Astrocyte (in vitro differentiated cells and primary cell): ENCODE measurements around the gene ZNF689. TPM values are rescaled to one million over a fixed set of nuclear protein-coding genes. Genes with fewer than 3 reads are reported as not detected.

Experiments
- DNase-seq: peaks from one replicate; pipeline ENCODE4 v3.0.0-alpha.2; 2010; ENCODE audit warnings: low read depth
- FAIRE-seq: peaks from 2 replicates; lab custom pipeline; 2011; peaks lifted over from hg19 to GRCh38; lab: Jason Lieb, UNC
- H2AFZ ChIP-seq: 2 replicates; pipeline ENCODE4 v1.6.0; 2012; ENCODE audit warnings: low read depth, low read length, inconsistent platforms
- H3K27ac ChIP-seq: 2 replicates; pipeline ENCODE4 v1.5.1; 2011; ENCODE audit warnings: low read depth, low read length, inconsistent platforms
- H3K27me3 ChIP-seq: 2 replicates; pipeline ENCODE4 v1.6.0; 2011; ENCODE audit warnings: low read length, inconsistent platforms; ENCODE audit not compliant: insufficient read depth
- H3K36me3 ChIP-seq: 2 replicates; pipeline ENCODE4 v1.5.1; 2011; ENCODE audit warnings: low read length, inconsistent platforms; ENCODE audit not compliant: insufficient read depth
- H3K4me1 ChIP-seq: 2 replicates; pipeline ENCODE4 v1.5.1; 2011; ENCODE audit warnings: low read length, inconsistent platforms; ENCODE audit not compliant: insufficient read depth
- H3K4me2 ChIP-seq: 2 replicates; pipeline ENCODE4 v1.6.0; 2012; ENCODE audit warnings: low read length, inconsistent platforms
- H3K4me3 ChIP-seq: 2 replicates; pipeline ENCODE4 v1.5.1; 2011; ENCODE audit warnings: low read depth, mild to moderate bottlenecking, low read length, inconsistent platforms; ENCODE audit not compliant: insufficient read depth
- H3K79me2 ChIP-seq: 2 replicates; pipeline ENCODE4 v1.6.0; 2012; ENCODE audit warnings: mild to moderate bottlenecking, low read length, inconsistent platforms; ENCODE audit not compliant: insufficient read depth
- H3K9ac ChIP-seq: 2 replicates; pipeline ENCODE4 v1.6.0; 2012; ENCODE audit warnings: mild to moderate bottlenecking, low read length, inconsistent platforms
- H3K9me3 ChIP-seq: 2 replicates; pipeline ENCODE4 v1.5.1; 2012; ENCODE audit warnings: low read depth, mild to moderate bottlenecking, low read length, inconsistent platforms; ENCODE audit not compliant: insufficient read depth
- H4K20me1 ChIP-seq: 2 replicates; pipeline ENCODE4 v1.6.0; 2012; ENCODE audit warnings: low read length, inconsistent platforms; ENCODE audit not compliant: insufficient read depth
- H3K27ac Mint-ChIP-seq: one replicate; pipeline ENCODE4 v1.8.0; 2021; ENCODE audit warnings: mild to moderate bottlenecking, mixed read lengths; ENCODE audit not compliant: unreplicated experiment
- H3K27me3 Mint-ChIP-seq: one replicate; pipeline ENCODE4 v1.8.0; 2021; ENCODE audit warnings: low read depth, mixed read lengths; ENCODE audit not compliant: unreplicated experiment
- H3K36me3 Mint-ChIP-seq: one replicate; pipeline ENCODE4 v1.8.0; 2021; ENCODE audit warnings: low read depth, mixed read lengths; ENCODE audit not compliant: unreplicated experiment
- H3K4me1 Mint-ChIP-seq: one replicate; pipeline ENCODE4 v1.8.0; 2021; ENCODE audit warnings: low read depth, mixed read lengths; ENCODE audit not compliant: unreplicated experiment
- H3K4me3 Mint-ChIP-seq: one replicate; pipeline ENCODE4 v1.8.0; 2021; ENCODE audit warnings: mild to moderate bottlenecking, moderate library complexity, mixed read lengths; ENCODE audit not compliant: unreplicated experiment
- H3K9me3 Mint-ChIP-seq: one replicate; pipeline ENCODE4 v1.8.0; 2021; ENCODE audit warnings: mild to moderate bottlenecking, mixed read lengths; ENCODE audit not compliant: unreplicated experiment
- EZH2 ChIP-seq: IDR thresholded peaks from 2 replicates; pipeline ENCODE4 v1.6.1; 2012; ENCODE audit warnings: mild to moderate bottlenecking, low read length, inconsistent platforms; ENCODE audit not compliant: insufficient read depth
- total RNA-seq: library from RNA; stranded (reverse); gene quantifications from 2 replicates; pipeline ENCODE4 v1.2.1, GENCODE V29; 2021
- TF ChIP-seq, protein P1 (sequence below): IDR thresholded peaks from 2 replicates; pipeline ENCODE4 v1.5.1; 2011; ENCODE audit warnings: low read depth, mild to moderate bottlenecking, inconsistent platforms, low read length, moderate library complexity; ENCODE audit not compliant: insufficient read depth

ZNF689 gene
- total RNA-seq, 1 donor from 2014 or later = 7.5 TPM

DNA sequence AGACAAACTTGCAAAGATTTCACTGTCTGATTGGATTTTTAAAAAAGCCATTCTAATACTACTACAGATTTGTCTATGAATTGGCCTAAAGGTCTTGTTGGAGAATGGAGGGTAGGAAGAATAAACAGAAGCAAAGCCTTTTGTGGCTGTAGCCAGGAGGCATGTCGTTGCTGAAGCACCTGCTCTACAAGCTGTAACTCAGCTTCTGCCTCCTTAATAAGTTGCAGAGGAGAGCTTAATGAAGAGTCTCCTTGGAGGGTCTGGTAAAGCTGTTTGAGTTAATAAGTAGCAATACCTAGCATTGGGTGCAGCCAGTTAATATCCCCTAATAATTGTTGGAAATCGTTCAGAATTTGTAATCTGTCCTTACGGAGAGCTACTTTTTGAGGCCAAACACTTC lies 10.0 kb upstream of the ZNF689 start:
- no peak for FAIRE-seq
- Mint-ChIP-seq H3K4me1 (no peaks in the 10 kb centered on the region), H3K9me3 (peaks cover 7% of the 10 kb centered on the region)

DNA sequence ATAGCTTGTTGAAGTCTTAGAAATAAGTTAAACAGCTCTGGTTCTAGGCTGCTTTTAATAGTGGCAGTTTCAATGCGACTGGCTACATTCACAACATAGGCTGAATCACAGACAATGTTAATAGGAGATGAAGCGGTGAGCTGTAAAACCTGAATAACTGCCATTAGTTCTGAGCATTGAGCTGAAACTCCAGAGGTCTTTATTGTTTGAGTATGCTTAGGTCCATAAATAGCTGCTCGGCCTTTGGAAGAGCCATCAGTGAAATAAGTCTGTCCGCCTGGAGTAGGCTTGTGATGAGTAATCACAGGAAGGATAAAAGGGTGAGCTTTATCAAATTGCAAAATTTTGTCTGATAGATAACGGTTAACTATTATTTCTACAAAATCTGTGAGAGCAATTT lies 9.4 kb upstream of the ZNF689 start:
- Histone ChIP-seq H3K4me1 (no peaks in the 10 kb centered on the region), H3K27me3 (no peaks in the 10 kb centered on the region), H3K9me3 (peaks cover 4% of the 10 kb centered on the region), H3K27ac (no peak overlapping the region), H3K36me3 (no peaks in the 10 kb centered on the region), H3K4me3 (no peak overlapping the region), H2AFZ (no peak overlapping the region), H3K4me2 (no peak overlapping the region), H3K9ac (no peak overlapping the region), H4K20me1 (no peaks in the 10 kb centered on the region), H3K79me2 (no peaks in the 10 kb centered on the region)
- FAIRE-seq (no peak), DNase-seq (no peak)
- Mint-ChIP-seq H3K27me3 (peaks cover 17% of the 10 kb centered on the region), H3K27ac (no peak overlapping the region), H3K4me3 (no peak overlapping the region), H3K4me1 (no peaks in the 10 kb centered on the region), H3K36me3 (no peaks in the 10 kb centered on the region), H3K9me3 (peaks cover 7% of the 10 kb centered on the region)
- TF ChIP-seq, protein P1, sequence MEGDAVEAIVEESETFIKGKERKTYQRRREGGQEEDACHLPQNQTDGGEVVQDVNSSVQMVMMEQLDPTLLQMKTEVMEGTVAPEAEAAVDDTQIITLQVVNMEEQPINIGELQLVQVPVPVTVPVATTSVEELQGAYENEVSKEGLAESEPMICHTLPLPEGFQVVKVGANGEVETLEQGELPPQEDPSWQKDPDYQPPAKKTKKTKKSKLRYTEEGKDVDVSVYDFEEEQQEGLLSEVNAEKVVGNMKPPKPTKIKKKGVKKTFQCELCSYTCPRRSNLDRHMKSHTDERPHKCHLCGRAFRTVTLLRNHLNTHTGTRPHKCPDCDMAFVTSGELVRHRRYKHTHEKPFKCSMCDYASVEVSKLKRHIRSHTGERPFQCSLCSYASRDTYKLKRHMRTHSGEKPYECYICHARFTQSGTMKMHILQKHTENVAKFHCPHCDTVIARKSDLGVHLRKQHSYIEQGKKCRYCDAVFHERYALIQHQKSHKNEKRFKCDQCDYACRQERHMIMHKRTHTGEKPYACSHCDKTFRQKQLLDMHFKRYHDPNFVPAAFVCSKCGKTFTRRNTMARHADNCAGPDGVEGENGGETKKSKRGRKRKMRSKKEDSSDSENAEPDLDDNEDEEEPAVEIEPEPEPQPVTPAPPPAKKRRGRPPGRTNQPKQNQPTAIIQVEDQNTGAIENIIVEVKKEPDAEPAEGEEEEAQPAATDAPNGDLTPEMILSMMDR = no peak
- TF ChIP-seq EZH2 = no peak

More for the DNA sequence above, 10.0 kb upstream of the ZNF689 start:
- no peak overlapping the region for H2AFZ ChIP-seq
- peaks cover 4% of the 10 kb centered on the region for H3K9me3 ChIP-seq
- H4K20me1 ChIP-seq = no peaks in the 10 kb centered on the region
- TF ChIP-seq EZH2 = no peak
- TF ChIP-seq, protein P1 = no peak
- DNase-seq = no peak
- H3K9ac ChIP-seq = no peak overlapping the region
- H3K27me3 Mint-ChIP-seq = peaks cover 17% of the 10 kb centered on the region
- H3K4me1 ChIP-seq = no peaks in the 10 kb centered on the region
- no peaks in the 10 kb centered on the region for H3K27me3 ChIP-seq
- no peak overlapping the region for H3K27ac ChIP-seq
- no peaks in the 10 kb centered on the region for H3K79me2 ChIP-seq
- no peaks in the 10 kb centered on the region for H3K36me3 ChIP-seq
- no peak overlapping the region for H3K4me3 ChIP-seq
- H3K4me3 Mint-ChIP-seq = no peak overlapping the region
- H3K36me3 Mint-ChIP-seq = no peaks in the 10 kb centered on the region
- H3K27ac Mint-ChIP-seq = no peak overlapping the region
- no peak overlapping the region for H3K4me2 ChIP-seq

- no peak for FAIRE-seq
- H3K4me3 Mint-ChIP-seq = no peak overlapping the region
- no peaks in the 10 kb centered on the region for H3K4me1 Mint-ChIP-seq
Measured at GRCh38 chr16:30619202-30619601, 9.0 kb upstream of the ZNF689 start.

More at GRCh38 chr16:30619202-30619601, 9.0 kb upstream of the ZNF689 start:
- Histone ChIP-seq H3K4me2 (no peak overlapping the region), H2AFZ (no peak overlapping the region), H3K27ac (no peak overlapping the region), H3K9ac (no peak overlapping the region), H3K36me3 (no peaks in the 10 kb centered on the region), H4K20me1 (no peaks in the 10 kb centered on the region), H3K9me3 (peaks cover 4% of the 10 kb centered on the region), H3K79me2 (no peaks in the 10 kb centered on the region), H3K27me3 (no peaks in the 10 kb centered on the region), H3K4me1 (no peaks in the 10 kb centered on the region), H3K4me3 (no peak overlapping the region)
- no peaks in the 10 kb centered on the region for H3K36me3 Mint-ChIP-seq
- DNase-seq = no peak
- H3K27me3 Mint-ChIP-seq = peaks cover 17% of the 10 kb centered on the region
- peaks cover 7% of the 10 kb centered on the region for H3K9me3 Mint-ChIP-seq
- H3K27ac Mint-ChIP-seq = no peak overlapping the region
- no peak for TF ChIP-seq EZH2
- TF ChIP-seq, protein P1 = no peak
